ENCODE data around the gene LSM14B.

Gene LSM14B

DNA sequence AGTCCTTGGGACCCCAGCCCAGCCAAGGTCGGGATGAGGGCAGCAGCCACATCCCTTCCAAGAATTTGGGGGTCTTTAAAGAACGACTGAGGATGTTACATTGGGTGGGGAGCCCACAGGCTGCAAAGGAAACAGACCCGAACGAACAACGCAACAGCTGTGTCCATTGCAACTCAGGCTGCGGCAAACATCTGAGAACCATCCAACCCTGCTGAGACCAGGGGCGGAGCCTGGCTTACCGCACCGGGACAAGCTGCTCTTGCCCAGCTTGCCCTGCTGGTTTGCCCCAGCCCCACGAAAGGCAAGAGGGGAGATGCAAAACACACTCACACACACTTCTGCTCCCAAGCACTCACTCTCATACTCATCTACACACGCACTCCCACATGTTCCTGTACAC lies 35.0 kb upstream of the LSM14B start:
- no peak for DNase-seq (ENCODE audit: low read depth)

DNA sequence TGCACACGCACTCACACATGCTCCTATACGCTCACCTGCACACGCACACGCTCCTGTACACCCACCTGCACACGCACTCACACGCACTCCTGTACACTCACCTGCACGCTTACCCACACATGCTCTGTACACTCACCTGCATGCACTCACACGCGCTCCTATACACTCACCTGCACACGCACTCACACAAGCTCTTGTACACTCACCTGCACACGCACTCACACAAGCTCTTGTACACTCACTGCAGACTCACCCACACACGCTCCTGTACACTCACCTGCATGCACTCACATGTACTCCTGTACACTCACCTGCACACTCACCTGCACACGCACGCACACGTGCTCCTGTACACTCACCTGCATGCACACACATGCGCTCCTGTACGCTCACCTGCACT lies 34.6 kb upstream of the LSM14B start:
- no peak overlapping the region for H3K4me3 ChIP-seq (ENCODE audit: low read length)
- TF ChIP-seq, protein P1, sequence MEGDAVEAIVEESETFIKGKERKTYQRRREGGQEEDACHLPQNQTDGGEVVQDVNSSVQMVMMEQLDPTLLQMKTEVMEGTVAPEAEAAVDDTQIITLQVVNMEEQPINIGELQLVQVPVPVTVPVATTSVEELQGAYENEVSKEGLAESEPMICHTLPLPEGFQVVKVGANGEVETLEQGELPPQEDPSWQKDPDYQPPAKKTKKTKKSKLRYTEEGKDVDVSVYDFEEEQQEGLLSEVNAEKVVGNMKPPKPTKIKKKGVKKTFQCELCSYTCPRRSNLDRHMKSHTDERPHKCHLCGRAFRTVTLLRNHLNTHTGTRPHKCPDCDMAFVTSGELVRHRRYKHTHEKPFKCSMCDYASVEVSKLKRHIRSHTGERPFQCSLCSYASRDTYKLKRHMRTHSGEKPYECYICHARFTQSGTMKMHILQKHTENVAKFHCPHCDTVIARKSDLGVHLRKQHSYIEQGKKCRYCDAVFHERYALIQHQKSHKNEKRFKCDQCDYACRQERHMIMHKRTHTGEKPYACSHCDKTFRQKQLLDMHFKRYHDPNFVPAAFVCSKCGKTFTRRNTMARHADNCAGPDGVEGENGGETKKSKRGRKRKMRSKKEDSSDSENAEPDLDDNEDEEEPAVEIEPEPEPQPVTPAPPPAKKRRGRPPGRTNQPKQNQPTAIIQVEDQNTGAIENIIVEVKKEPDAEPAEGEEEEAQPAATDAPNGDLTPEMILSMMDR (IDR thresholded peaks at IDR 0.05; ENCODE audit: insufficient read depth, low read depth, low read length, missing control alignments) = no peak
- DNase-seq (ENCODE audit: low read depth) = no peak

More for the DNA sequence above, 35.0 kb upstream of the LSM14B start:
- TF ChIP-seq, protein P1 (IDR thresholded peaks at IDR 0.05; ENCODE audit: insufficient read depth, low read depth, low read length, missing control alignments) = no peak
- H3K4me3 ChIP-seq (ENCODE audit: low read length) = no peak overlapping the region

DNA sequence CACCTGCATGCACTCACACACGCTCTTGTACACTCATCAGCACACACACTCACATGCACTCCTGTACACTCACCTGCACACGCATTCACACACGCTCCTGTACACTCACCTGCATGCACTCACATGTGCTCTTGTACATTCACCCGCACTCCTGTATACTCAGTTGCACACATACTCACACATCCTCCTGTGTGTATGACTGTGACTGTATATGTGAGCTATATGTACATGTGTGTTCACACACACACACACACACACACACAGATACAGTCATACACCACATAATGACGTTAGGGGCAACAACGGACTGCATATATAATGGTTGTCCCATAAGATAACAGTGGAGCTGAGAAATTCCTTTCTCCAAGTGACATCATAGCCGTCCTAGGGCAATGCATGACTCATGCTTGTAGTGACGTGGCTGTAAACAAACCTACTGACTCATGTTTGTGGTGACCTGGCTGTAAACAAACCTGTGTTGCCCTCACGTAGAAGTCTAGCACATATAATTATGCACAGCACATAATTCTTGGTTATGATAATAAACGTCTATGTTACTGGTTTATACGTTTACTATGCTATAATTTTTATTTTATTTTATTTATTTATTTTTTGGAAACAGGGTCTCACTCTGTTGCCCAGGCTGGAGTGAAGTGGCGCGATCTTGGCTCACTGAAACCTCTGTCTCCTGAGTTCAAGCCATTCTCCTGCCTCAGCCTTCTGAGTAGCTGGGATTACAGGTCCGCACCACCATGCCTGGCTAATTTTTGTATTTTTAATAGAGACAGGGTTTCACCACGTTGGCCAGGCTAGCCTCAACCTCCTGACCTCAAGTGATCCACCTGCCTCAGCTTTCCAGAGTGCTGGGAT lies 33.8 kb upstream of the LSM14B start:
- H3K4me3 ChIP-seq (ENCODE audit: low read length) = no peak overlapping the region
- TF ChIP-seq, protein P1 (IDR thresholded peaks at IDR 0.05; ENCODE audit: insufficient read depth, low read depth, low read length, missing control alignments) = no peak
- peak; percentile 94 for DNase-seq (ENCODE audit: low read depth)

DNA sequence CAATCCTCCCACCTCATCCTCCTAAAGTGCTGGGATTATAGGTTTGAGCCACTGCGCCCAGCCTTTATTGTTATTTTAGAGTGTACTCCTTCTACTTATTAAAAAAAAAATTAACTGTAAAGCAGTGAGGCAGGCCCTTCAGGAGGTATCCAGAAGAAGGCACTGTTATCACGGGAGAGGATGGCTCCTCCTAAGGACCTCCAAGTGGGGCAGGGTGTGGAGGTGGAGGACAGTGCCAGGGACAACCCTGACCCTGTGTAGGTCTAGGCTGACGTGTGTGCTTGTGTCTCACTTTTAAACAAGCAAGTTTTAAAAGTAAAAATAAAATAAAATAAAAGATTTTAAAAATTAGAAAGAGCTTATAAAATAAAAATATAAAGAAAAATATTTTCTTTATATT lies 32.9 kb upstream of the LSM14B start:
- TF ChIP-seq, protein P1 (IDR thresholded peaks at IDR 0.05; ENCODE audit: insufficient read depth, low read depth, low read length, missing control alignments) = no peak
- H3K4me3 ChIP-seq (ENCODE audit: low read length) = no peak overlapping the region
- no peak for DNase-seq (ENCODE audit: low read depth)

DNA sequence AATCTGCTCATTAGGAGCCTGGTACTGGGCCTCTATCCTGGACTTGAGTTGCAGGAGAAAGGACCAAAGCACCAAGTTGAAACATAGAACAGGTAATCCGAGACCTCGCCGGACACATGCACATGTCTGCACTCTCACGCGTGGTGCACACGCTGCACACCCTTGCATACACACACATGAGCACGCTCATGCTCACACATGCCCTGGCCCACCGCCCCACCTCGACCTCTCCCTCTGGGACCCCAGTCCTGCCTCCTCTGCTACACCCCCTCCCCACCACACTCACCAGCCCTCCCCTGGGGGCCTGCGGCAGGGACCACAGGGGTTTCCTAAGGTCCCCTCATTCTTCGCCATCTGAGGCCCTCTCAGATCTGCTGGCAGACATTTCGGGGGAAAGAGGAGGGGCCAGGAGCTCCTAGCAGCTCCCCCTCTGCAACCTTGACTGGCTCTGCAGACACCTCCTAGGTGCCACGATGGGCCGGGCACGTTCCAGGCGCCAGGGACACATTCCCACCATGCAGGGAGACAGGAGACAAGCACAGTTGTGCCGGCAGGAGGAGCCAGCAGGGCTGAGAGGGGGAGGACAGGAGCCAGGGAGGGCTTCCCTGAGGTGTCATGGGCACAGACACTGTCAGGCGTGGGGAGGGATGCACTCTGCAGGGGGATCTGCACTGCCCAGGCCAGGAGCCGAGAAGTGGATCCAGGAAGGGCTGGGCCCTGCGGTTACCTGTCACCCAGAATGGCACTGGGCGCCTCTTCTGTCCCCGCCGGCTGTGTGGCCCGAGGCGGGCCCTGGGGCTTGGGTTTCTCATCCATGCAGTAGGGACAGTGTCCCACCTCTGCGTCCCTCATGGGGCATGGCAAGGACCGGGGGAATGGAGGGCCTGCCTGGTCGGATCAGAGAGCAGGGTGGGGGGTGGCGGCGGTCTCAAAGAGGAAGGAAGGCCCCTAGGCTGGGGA lies 25.6 kb upstream of the LSM14B start:
- no peak overlapping the region for H3K4me3 ChIP-seq (ENCODE audit: low read length)
- DNase-seq (ENCODE audit: low read depth) = no peak
- TF ChIP-seq, protein P1 (IDR thresholded peaks at IDR 0.05; ENCODE audit: insufficient read depth, low read depth, low read length, missing control alignments) = no peak

DNA sequence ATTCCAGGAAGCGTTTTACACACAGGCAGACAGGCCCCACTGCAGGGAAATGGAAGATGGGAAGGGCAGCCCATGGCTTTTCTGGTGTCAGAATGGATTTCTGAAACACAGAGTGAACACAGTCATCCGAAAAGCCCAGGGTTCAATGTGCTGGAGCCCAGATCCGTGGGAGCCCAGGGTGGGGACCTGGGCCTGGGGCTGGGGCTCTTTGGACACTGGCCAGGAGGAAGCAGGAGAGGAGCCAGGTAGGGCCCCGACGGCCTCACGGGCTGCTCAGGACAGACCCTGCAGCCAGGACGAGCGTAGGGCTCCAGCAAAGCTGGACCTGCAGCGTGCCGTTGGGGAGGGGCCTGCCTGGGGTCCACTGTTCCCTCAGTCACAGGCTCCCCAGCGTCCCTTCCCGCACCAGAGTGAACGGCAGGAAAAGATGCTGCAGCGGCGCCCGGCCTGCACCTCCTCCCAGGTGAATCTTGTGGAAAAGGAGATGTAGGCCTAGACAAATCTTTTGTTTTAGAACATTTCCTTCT lies 24.3 kb upstream of the LSM14B start:
- TF ChIP-seq, protein P1 (IDR thresholded peaks at IDR 0.05; ENCODE audit: insufficient read depth, low read depth, low read length, missing control alignments) = no peak
- no peak for DNase-seq (ENCODE audit: low read depth)

More for the DNA sequence above, 24.3 kb upstream of the LSM14B start:
- no peak overlapping the region for H3K4me3 ChIP-seq (ENCODE audit: low read length)
